GM21529 (cell line): ENCODE measurements around the gene ACOT8.
"Not testable (repeated sequence)": the region's sequence is repeated elsewhere in the genome, so short reads cannot be mapped to it uniquely, and the experiment has no call there.

Source experiments
- ATAC-seq: cut with Tn5 transposase; IDR thresholded peaks from one replicate; pipeline ENCODE4 v1.9.1; 2021; ENCODE audit not compliant: unreplicated experiment

Gene ACOT8

DNA sequence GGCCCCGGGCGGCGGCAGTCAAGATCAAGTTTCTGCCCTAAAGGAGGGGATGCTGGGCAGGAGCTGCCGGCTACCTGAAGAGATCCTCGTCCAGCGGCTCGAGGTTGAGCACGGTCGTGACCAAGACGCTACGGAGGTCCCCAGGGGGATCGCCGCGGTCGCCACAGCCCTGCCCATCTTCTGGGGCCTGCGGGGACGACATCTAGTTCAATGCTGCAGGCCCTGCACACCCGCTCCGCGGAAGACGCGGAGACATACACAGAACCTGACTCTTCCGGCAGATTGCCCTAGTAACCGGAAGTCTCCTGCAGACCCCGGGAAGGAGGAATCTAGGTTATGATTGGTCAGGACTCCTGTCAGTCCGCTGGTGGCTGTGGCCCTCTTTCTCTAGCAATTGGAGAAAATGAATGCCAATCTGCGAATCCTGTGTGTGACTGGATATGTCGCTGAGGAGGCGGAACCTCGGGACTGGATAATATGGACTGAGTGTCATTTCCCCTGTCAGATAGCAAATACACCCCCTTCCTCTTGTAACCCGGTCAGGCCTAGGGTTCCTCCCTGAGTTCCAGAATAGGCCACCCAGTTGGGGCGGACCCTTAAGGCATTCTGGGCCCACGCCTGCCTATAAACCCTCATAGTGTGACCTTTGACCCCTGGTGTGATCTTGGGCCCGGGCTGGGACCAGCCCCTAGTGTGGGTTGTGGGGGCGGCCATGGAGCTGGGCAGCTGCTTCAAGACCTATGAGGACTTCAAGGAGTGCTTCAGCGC lies at the start of gene ACOT8, which contains the start of gene ZSWIM3:
Gene ACOT8, minus strand, starts transcription at position 279 of the 768 bp plus-strand sequence. Its CDS starts 77 bp downstream, at position 202.
Gene ZSWIM3, plus strand, starts transcription at position 501 of the 768 bp plus-strand sequence. Its CDS starts 212 bp downstream, at position 713.
- ATAC-seq: peak; percentile 96

DNA sequence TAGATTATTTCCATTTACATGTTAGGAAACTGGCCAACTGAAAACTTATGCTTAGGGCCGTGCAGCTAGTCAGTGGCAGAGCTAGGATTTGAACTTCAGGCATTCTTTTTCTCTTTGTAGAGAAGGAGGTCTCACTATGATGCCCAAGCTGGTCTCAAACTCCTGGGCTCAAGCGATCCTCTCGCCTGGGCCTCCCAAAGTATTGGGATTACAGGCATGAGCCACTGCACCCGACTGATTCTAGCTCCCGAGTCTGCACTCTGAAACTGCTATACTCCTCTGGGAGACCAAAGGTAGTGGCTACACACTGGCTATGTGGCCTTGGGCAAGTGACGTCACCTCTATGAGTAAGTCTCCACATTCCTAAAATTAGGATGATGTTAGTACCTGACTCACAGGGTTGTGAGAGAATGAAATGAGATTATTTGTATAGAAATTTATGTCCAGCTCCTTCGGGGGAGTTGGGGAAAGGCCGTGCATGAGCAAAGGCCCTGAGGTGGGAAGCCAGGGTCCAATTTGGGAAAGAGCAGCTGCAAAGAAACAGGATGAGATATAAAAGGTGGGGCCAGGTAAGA lies 48.4 kb upstream of the ACOT8 start:
- ATAC-seq: no peak

DNA sequence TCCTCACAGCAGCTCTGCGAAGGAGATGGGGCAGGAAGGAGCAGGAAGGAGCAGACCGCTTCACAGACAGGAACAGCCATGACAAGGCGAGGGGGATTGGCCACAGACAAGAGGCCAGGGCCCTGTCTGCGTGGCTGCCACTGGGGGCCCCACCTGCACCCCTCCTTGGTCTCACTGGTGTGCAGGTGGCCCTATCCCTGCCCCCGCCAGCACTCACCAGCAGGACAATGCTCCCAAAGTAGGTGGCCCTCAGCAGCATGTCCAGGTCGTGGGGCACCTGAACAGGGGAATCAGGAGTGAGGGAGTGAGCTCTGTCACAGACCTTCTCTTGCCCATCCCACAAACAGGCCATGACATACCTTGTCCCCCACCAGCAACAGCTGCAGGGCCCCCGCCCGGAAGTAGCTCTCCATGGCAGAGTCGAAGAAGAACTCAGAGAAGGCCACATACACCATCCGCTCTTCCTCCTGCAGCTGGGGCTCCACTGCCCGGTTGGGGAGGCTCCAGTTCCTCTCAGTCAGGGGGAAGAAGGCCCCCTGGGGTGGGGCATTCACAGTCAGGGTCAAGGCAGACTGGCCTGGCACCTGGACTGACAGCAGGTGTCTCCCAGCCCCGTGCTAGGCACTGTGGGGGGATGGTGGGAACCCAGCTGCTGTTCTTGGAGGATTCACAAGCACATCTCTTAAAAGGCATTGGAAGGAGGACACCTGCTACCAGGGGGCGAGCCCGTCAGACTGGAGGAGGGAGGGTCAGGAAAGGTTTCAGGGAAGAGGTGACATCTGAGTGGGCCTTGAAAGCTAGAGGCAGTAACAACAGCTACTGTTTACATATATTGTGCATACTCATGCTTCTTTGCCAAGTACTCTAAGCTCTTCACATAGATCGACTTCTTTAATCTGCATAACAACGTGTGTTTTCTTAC lies 47.7 kb upstream of the ACOT8 start:
- no peak for ATAC-seq

DNA sequence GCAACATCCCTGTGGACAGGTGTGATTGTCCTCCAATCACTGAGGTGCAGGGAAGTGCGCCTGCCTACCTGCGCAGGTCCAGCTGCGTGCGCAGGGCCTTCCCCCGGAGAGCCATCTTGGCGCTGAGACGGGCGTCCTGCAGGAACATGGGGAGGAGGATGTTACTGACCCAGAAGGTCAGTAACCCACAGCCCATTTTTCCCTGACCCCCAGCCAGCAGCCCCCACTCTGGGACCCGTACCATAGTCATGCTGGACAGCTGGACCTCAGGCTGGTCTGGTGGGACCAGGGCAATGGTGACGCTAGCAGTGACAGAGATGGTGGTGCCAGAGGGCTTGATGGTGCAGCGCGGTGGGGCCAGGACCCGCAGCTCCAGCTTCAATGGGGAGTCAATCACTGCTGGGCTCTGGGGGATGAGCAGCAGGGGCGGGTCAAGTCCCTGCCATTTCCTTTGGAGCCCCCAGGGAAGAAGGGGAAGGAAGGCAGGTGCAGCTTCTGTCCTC lies 45.1 kb upstream of the ACOT8 start:
- no peak for ATAC-seq

DNA sequence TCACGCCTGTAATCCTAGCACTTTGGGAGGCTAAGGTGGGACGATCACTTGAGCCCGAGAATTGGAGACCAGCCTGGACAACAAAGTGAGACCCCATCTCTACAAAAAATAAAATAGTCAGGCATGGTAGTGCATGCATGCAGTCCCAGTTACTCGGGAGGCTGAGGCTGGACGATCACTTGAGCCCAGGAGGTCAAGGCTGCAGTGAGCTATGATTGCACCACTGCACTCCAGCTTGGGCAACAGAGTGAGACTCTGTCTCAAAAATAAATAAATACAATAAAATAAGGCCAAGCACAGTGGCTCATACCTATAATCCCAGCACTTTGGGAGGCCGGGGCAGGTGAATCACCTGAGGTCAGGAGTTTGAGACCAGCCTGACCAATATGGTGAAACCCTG lies 44.1 kb upstream of the ACOT8 start:
- not testable (repeated sequence) for ATAC-seq

DNA sequence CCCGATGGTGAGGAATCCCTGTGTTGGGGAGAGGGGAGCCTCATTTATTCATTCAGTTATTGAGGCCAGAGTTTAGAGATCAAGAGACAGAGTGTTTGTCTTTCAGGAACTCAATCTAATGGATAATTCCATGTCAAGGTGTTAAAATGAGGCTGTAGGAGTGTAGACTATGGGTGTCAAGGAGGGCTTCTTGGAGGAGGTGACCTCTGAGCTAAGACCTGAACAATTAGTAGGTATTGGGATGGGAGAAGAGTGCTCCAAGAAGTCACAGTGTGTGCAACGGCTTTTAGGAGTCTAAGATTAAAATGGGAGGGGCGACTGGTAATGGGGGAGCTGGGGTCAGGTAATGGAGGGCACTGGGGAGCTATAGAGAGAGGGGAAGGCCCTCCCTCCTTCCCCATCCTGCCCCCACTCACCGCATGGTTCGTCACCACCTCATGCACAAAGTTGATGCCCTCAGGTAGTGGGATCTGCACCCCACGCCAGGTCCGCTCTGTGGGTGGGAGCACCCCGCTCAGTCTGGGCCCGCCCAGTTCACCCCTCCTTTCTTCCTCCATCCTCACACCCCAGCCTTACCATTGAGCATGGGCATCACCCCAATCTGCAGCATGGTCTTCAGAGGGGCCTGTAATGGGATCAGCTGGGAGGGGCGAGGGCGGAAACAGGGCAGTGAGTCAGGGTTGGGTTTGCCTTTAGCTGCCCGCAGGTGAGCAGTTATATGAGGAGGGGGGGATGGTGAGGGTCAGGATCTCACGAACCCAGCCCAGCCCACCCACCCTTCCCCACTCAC lies 42.0 kb upstream of the ACOT8 start:
- no peak for ATAC-seq

DNA sequence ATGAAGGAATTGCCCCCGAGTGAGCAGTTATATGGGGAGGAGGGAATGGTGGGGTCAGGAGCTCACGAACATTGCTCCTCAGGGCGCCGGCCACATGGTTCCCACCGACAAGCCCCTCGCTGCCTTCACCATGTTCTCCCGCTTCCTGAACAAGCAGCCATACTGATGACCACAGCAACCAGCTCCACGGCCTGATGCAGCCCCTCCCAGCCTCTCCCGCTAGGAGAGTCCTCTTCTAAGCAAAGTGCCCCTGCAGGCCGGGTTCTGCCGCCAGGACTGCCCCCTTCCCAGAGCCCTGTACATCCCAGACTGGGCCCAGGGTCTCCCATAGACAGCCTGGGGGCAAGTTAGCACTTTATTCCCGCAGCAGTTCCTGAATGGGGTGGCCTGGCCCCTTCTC lies 41.1 kb upstream of the ACOT8 start:
- no peak for ATAC-seq

DNA sequence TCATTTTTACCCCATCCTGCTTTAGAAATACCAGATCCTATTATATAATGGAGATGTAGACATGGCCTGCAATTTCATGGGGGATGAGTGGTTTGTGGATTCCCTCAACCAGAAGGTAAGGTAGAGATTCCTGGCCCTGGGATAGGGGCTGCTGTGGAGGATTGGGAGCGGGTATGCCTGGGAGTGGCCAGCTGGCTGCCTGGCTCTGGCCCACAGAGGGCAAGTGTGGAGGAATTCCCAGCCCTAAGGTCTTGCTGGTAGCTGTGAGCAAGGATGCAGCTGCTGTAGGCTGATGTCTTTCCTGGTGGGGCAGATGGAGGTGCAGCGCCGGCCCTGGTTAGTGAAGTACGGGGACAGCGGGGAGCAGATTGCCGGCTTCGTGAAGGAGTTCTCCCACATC lies 40.5 kb upstream of the ACOT8 start:
- no peak for ATAC-seq

DNA sequence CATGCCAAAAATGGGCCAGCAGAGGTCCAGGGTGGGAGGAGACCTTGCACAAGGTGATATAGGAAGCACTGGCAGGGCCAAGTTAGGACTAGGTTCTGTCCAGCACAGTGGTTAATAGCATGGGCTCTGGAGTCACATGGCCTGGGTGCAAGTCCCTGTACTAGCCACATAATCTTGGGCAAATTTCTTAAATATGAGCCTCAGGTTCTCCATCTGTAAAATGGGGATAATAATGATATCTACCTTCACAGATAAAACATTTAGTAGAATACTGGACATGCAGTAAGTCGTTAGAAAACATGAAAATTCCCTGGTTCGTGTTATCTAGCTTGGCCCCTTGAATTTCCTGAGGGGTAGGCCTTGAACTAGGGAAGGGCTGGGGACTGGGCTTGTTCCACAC lies 40.1 kb upstream of the ACOT8 start:
- ATAC-seq: no peak

DNA sequence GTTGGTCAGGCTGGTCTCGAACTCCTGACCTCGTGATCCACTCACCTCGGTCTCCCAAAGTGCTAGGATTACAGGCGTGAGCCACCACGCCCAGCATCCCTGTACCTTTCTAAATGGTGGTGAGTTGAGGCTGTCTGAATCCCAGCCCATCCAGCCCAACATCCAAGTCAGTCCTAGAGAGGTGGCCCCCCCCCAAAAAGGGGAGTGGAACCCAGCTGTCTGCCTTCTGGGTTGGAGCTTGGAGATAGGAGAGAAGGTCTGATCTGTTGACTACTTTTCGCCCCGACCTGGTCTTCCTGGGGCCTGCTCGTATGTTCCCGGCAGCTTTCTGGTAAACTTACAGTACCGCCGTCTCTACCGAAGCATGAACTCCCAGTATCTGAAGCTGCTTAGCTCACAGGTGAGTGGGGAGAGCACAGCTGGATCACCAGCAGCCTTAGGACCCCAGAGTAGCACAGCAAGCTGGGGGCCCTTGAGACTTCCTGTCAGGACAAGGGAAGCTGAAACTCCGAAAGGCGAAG lies 39.5 kb upstream of the ACOT8 start:
- ATAC-seq: no peak

DNA sequence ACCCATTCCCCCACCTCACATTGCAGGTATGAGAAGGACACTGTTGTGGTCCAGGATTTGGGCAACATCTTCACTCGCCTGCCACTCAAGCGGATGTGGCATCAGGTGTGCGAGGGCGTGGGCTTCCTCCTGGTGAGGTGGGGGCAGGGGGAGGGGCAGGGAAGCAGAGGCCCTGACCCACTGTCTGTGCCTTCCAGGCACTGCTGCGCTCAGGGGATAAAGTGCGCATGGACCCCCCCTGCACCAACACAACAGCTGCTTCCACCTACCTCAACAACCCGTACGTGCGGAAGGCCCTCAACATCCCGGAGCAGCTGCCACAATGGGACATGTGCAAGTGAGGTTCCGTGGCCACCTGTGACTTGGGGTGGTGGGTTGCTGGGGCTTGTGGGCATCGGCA lies 37.6 kb upstream of the ACOT8 start:
- no peak for ATAC-seq

DNA sequence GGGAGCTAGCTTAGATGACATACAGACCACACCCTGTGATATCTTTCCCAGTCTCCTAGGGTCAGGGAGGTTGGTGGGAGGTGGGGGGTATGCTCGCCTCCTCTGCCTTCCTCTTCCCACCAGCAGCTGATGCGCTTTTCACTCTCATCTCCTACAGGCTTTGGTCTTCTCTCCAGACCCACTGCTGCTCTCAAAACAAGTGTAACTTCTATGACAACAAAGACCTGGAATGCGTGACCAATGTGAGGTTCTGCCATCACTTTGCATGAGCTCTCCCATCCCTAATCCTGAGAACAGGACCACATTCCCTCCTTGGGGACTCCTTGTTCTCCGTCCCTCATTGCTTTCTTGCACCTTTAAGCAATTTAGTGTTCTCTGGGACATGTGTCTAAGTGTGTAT lies 36.6 kb upstream of the ACOT8 start:
- ATAC-seq: no peak

DNA sequence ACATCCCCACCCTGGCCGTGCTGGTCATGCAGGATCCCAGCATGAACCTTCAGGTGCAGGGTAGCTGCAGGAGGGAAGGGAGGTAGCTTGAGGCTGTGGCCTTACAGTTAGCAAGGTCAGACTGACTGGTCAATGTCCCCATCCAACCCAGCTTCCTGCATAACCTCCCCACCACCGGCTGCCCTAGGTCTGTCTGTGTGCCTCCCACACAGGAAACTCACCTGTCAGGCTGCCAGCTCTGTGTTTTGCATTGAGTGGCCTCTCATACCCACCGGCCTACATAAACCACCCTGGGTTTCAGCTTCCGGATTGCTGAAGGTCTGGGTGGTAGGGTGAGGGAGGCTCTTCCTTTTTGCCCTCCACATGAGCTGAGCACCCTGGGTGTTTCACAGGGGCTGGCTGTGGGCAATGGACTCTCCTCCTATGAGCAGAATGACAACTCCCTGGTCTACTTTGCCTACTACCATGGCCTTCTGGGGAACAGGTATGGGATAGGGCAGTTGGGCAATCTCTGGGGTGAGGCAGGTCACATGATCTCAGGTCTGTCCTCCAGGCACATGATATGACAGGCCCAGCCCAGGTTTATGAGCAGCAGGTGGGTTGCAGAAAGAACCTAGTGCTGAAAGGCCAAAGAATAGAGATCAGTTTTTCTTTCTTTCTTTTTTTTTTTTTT lies 35.8 kb upstream of the ACOT8 start:
- no peak for ATAC-seq

DNA sequence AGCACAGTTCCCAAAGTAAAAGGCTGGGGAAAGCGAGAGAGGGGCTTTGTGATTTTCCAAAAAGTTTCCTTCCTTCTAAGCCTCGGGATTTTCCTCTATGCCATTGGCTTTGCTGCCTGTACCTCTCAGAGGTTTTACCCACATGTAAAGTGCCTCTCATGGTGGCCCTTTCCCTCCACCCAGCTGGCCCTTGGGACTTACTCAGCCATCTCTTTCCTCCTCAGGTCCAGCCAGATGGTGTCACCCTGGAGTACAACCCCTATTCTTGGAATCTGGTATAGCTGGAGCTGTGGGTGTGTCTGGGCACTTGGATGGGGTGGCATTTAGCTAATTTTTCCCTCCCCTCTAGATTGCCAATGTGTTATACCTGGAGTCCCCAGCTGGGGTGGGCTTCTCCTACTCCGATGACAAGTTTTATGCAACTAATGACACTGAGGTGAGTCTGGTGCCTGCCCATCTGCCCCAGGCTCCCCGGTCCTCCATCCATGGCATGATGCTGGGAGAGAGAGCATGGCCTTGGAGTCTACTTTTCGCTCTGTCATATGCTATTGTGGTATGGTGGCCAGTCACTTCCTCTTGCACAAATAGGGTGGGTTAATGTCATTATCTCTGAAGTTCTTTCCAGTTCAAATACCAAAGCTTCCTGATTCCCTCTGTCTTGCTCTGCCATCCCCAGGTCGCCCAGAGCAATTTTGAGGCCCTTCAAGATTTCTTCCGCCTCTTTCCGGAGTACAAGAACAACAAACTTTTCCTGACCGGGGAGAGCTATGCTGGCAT lies 35.0 kb upstream of the ACOT8 start:
- ATAC-seq: no peak

DNA sequence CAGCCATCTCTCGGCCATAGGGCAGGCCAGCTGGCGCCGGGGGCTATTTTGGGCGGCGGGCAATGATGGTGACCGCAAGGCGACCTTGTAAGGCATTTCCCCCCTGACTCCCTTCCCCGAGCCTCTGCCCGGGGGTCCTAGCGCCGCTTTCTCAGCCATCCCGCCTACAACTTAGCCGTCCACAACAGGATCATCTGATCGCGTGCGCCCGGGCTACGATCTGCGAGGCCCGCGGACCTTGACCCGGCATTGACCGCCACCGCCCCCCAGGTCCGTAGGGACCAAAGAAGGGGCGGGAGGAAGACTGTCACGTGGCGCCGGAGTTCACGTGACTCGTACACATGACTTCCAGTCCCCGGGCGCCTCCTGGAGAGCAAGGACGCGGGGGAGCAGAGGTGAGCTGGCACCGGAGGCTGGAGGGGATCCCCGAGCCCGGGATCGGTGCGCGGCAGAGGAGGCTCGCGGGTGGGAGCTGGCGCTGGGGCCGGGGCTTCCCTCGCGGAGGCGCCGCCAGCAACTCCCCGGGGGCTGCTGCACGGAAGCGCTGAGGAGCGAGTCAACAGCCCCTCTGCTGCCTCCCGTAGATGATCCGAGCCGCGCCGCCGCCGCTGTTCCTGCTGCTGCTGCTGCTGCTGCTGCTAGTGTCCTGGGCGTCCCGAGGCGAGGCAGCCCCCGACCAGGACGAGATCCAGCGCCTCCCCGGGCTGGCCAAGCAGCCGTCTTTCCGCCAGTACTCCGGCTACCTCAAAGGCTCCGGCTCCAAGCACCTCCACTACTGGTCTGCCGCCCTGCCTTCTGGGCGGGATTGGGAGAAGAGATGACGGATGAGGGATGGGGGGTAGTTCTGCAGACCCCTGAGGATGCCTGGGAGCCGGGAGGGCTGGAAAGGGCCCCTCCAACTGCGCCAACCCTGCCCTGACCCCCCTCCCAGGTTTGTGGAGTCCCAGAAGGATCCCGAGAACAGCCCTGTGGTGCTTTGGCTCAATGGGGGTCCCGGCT lies 34.1 kb upstream of the ACOT8 start, which contains the start of the genes CTSA and NEURL2:
Gene CTSA, plus strand, starts transcription at position 351 of the 999 bp plus-strand sequence. Its CDS starts 234 bp downstream, at position 585.
Gene NEURL2, minus strand, starts transcription at position 224 of the 999 bp plus-strand sequence. Its CDS starts 217 bp downstream, at position 7.
- ATAC-seq: peak; percentile 80

DNA sequence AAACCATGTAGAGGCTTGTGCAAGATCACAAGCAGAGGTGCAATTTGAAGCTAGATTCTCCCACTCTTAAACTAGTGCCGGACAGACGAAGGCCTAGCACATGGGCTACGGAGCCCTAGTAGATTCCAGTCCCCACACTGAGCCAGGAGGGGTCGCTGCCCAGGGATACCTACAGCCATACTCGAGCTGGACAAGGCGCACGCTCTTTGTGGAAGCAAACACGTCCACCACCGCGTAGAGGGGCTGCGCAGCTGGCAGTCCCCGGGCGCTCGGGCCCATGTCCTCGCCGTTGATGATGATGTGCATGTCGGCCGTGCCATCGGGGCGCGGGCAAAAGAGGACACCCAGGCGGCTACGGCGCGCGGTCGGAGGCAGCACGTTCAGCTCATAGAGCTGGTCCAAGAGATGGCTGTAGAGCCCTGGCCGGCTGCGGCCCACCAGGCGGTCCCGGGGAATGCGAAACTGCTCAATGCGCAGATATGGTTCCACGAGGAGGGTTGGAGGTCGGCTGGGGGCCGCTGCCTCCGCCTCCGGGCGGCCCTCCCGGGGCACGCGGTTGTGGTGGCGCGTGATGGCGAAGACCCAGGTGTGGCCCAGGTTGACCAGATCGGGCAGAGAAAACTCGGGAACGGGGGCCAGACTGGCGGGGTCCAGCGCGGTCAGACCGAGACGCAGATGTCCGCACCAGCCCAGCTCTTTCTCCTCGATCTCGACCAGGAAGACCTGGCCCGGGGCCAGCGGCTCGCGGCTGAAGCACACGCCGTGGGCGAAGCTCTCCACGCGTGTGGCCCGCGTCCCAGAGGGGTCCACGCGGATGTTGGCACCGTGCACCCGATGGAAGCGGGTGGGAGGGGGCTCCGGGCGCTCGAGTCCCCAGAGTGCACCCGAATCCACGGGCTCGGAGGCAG lies 33.1 kb upstream of the ACOT8 start:
- peak; percentile 29 for ATAC-seq
